RPMI7951 (cell line): Measurements from ENCODE around the gene LCMT1. TPM values are rescaled to one million over a fixed set of nuclear protein-coding genes. Genes with fewer than 3 reads are reported as not detected.
"Not testable (repeated sequence)": the region's sequence is repeated elsewhere in the genome, so short reads cannot be mapped to it uniquely, and the experiment has no call there.

ENCODE experiments used
- DNase-seq: peaks from one replicate; pipeline ENCODE4 v3.0.0-alpha.2; 2012; ENCODE audit warnings: low read depth
- total RNA-seq: library from RNA; depleted of rRNA; stranded (reverse); fragments of >200 nt; shearing (Covaris generic); gene quantifications from 2 replicates; pipeline ENCODE4 v1.2.3, GENCODE V29; 2014

Gene LCMT1
- total RNA-seq, 1 experiment from 2014 or later: 50.6 TPM

DNA sequence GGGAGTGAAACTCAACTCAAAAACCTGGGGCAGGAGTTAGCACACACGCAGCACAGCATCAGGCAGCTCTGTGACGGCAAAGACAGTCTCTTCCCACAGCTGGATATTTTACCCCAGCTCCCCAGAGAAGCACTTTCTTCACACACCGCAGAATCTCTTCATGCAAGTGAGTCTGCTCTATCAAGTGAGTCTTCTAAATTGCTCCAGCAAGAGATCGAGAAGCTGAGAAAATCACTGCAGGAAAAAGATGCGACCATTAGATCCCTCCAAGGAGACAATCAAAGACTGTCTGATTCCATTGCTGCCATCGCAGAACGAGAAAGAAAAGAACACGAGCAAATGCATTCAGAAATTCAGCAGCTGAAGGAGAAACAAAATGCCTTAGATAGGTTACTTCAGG, 16.9 kb upstream of the LCMT1 start:
- DNase-seq: no peak

DNA sequence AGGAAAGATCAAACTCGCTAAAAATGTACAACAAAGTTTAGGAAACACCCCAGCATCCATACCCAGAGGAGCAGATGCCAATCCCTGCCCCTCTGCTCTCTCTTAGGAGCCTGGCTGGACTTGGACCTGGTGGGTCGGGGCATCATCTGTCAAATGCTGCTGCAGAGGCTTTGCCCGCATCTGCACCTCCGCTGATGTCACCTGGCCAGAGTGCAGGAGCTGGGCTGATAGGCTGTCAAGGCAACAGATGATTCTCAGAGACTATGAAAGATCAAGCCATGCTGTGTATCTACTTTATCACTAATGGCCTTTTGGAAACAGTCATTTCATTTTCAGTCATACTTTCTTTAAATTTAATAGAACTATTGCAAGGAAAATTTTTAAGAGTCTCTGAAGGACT, 15.9 kb upstream of the LCMT1 start:
- no peak for DNase-seq

DNA sequence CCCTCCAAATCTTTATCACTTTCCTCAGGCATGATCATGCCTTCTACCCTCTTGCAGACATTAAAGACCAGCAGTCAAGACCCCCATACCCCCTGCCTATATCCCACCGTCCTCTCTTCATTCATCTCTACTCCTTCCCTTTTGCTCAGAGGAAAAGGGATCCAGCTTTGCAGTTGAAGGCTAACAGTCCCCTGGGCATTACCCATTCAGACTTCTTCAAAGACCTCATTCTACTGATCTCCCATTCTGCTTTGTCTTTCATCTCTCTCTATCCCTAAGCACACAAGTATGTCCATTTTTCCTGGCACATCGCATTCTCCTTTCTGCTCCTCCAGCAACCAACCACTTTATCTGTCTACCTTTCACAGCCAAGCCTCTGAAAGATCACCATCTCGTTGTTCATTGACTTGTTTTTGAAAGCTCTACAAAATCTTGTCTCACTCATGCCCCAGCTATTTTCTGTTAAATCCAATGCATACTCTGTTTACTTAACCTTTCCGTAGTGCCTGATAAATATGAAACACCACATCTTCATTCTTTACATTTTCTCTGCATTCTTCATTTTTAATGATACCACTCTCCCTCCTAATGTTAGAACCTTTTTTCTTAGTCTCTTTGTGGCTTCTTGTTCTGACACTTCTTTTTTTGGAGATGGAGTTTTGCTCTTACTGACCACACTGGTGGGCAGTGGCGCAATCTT, 14.1 kb upstream of the LCMT1 start:
- DNase-seq: no peak

DNA sequence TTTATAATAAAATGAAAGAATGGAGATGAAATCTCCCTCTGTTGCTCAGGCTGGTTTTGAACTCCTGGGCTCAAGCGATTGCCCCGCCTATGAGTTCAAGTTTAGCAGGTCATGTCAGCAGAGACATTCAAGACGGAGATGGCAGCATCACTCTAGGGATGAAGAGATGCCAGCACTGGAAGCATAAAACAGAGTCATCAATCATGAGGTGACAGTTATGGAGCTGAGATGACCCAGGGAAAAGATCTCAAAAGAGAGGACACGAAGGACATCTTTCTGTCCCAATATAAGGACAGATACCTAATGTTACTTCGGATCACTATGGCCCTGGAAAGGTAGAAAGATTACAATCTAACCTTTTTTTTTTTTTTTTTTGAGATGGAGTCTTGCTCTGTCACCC, 11.0 kb upstream of the LCMT1 start:
- no peak for DNase-seq

GRCh38 chr16:25106567-25107465, 4.7 kb upstream of the LCMT1 start:
- peak; percentile 82 for DNase-seq

GRCh38 chr16:25107466-25107792, 4.1 kb upstream of the LCMT1 start:
- no peak for DNase-seq

GRCh38 chr16:25108054-25108453, 3.5 kb upstream of the LCMT1 start:
- DNase-seq: no peak

DNA sequence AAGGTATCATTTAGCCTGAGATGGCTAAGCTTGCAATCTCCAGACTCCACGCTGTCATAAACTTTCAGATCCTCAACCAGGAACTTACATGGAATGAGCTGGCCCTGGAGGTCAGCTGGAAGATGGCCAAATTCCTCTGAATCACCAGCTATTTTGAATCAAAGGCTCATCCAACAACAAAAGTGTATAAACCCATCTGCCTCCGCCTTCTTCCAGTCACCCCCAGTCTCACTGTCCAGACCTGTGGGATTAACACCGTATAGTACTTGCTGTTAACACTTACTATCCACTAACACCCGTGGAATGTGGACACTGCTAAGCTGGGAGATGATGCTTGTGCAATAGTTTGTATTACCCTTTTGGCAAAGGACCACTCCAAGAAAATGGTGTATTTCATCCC, 1.9 kb upstream of the LCMT1 start:
- peak; percentile 93 for DNase-seq

DNA sequence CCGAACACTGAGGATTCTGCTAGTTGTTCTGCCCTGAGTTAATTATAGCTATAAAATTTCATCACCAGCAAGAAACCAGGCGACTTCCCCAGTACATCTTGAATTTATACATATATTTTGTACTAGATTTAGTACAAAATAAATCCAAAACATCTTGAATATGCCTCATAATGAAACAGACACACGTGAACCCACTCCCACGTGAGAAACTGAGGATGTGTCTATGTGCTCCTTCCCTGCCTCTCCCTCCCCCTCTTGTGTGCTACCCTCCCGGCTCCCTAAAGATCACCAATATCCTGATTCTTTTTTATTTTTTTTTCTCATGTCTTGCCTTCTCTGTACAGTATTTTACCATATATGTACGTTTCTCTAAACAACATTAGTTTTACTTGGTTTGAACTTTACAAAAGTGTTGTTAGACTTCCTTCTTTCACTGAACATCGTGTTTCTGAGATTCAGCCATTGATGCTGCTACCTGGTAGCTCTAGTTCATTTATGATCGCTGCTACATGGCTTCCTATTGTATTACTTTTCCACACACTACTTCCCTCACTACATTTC, 1.1 kb upstream of the LCMT1 start:
- DNase-seq: no peak

- no peak for DNase-seq
Observed at GRCh38 chr16:25114121-25114520, 2.6 kb downstream of the LCMT1 start.

- DNase-seq: no peak
Observed at GRCh38 chr16:25118851-25119578, 7.5 kb downstream of the LCMT1 start.

GRCh38 chr16:25121824-25122600, 10.5 kb downstream of the LCMT1 start:
- no peak for DNase-seq

DNA sequence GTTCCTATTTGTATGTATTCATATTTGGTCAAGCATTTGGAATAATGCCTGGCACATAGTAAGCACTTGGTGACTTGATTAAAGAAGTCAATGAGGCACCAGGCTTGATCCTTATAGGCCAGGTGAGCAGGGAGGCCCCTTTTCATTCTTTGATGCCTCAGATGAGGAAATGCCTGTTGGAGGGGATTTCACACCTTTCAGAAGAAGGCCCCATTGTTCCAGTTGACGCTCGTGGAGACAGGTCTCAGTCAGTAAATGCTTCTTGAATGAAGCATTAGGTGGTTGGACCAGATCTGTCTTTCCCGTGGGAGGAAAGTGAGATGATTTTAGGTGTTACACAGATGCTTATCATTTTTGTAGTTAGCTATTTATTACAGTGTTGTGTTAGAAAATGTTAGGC, 13.0 kb downstream of the LCMT1 start:
- DNase-seq: no peak

- not testable (repeated sequence) for DNase-seq
Observed at GRCh38 chr16:25126086-25126666, 14.6 kb downstream of the LCMT1 start.

GRCh38 chr16:25126820-25127232, 15.3 kb downstream of the LCMT1 start:
- DNase-seq: peak; percentile 79

GRCh38 chr16:25132751-25133150, 21.2 kb downstream of the LCMT1 start:
- not testable (repeated sequence) for DNase-seq

DNA sequence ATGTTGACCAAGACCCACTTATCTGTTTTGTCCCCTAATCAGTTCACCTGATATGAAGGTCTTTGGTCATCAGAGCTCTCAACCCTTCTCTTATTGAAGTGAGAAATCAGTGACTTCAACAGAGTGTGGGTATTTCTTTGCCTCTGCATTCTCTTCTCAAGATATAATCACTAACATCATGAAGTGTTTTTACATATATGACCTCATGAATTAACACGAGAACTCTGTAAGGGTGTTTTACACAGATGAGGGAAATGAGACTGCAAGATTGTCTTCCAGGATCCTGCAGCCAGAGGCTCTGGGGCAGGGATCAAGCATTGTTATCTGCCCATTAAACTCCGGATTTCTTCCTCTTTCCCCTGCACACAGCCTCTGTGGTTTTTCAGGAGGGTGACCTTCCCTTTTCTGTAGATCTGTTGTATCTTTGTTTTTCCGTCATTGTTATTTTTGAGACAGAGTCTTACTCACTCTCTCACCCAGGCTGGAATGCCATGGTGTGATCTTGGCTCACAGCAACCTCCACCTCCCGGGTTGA, 22.7 kb downstream of the LCMT1 start:
- no peak for DNase-seq

DNA sequence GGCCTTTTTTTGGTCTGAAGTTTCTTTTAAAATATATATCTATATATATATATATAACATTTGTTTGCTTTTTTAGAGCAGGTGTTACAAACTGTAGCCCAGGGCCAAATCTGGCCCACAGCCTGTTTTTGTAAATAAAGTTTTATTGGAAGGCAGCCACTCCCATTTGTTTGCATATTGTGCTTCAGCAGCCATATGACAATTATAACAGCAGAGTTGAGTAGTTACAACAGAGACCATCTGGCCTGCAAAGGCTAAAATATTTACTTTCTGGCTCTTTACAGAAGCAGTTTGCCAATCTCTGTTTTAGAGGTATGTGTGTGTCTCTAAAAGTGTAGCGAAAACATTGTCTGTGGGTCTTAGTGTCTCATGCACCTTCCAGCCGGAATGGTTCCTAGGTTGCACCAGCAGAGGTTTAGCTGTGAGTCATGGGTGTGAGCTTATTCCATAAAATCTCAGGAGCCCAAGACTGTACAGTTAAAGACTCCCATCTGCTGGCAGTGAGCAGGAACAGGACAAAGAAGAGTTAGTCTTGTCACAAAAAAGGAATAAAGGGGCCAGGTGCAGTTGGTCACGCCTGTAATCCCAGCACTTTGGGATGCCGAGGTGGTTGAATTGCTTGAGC, 23.8 kb downstream of the LCMT1 start:
- DNase-seq: peak; percentile 29

GRCh38 chr16:25138130-25138529, 26.6 kb downstream of the LCMT1 start:
- no peak for DNase-seq

GRCh38 chr16:25140459-25140858, 28.9 kb downstream of the LCMT1 start:
- DNase-seq: no peak
